ENCODE measurements around the gene TLCD1.
A peak's percentile ranks its signal among the peaks of the same experiment; 100 is the strongest.
"Not testable (repeated sequence)": the region's sequence is repeated elsewhere in the genome, so short reads cannot be mapped to it uniquely, and the experiment has no call there.

TLCD1 gene

GRCh38 chr17:28729950-28730330, 3.9 kb upstream of the TLCD1 start:
- no peak for DNase-seq (ENCODE audit: low read depth in 2 of 2)

GRCh38 chr17:28728364-28729200, 2.5 kb upstream of the TLCD1 start, which contains the start of gene NEK8:
Gene NEK8 (plus strand): TSS chr17:28728788. CDS start chr17:28728814, 26 bp downstream.
- DNase-seq (ENCODE audit: low read depth in 2 of 2) = peak; percentile 97

GRCh38 chr17:28726627-28727491, 826 bp upstream of the TLCD1 start:
- DNase-seq (ENCODE audit: low read depth in 2 of 2) = peak; percentile 90 to 92

GRCh38 chr17:28725660-28726225, 290 bp downstream of the TLCD1 start:
- DNase-seq (ENCODE audit: low read depth in 2 of 2) = peak; percentile 36 to 56

- DNase-seq (ENCODE audit: low read depth in 2 of 2) = no peak
Observed at GRCh38 chr17:28725166-28725659, 820 bp downstream of the TLCD1 start.

- peak in 1 of 2 donors; percentile 30 for DNase-seq (ENCODE audit: low read depth in 2 of 2)
Observed at GRCh38 chr17:28724500-28725165, 1.4 kb downstream of the TLCD1 start.

GRCh38 chr17:28723836-28724499, 2.1 kb downstream of the TLCD1 start:
- not testable (repeated sequence) for DNase-seq (ENCODE audit: low read depth in 2 of 2)

GRCh38 chr17:28723159-28723835, 2.7 kb downstream of the TLCD1 start:
- DNase-seq (ENCODE audit: low read depth in 2 of 2) = no peak

- no peak for DNase-seq (ENCODE audit: low read depth in 2 of 2)
Observed at GRCh38 chr17:28722417-28723158, 3.4 kb downstream of the TLCD1 start.

- not testable (repeated sequence) for DNase-seq (ENCODE audit: low read depth in 2 of 2)
Observed at GRCh38 chr17:28720997-28721329, 5.1 kb downstream of the TLCD1 start.

GRCh38 chr17:28720247-28720996, 5.6 kb downstream of the TLCD1 start:
- DNase-seq (ENCODE audit: low read depth in 2 of 2) = no peak

GRCh38 chr17:28719021-28719433, 7.0 kb downstream of the TLCD1 start:
- DNase-seq (ENCODE audit: low read depth in 2 of 2) = no peak

- DNase-seq (ENCODE audit: low read depth in 2 of 2) = no peak
Observed at GRCh38 chr17:28718333-28719020, 7.6 kb downstream of the TLCD1 start.

GRCh38 chr17:28717578-28718332, 8.3 kb downstream of the TLCD1 start, which contains the start of gene RAB34:
Gene RAB34 (minus strand): TSS chr17:28717868. CDS start chr17:28717266, 602 bp downstream.
- no peak for DNase-seq (ENCODE audit: low read depth in 2 of 2)

GRCh38 chr17:28716740-28717577, 9.1 kb downstream of the TLCD1 start:
- DNase-seq (ENCODE audit: low read depth in 2 of 2) = no peak

- no peak for DNase-seq (ENCODE audit: low read depth in 2 of 2)
Observed at GRCh38 chr17:28715217-28715616, 10.8 kb downstream of the TLCD1 start.

GRCh38 chr17:28714281-28714680, 11.8 kb downstream of the TLCD1 start:
- no peak for DNase-seq (ENCODE audit: low read depth in 2 of 2)

All from activated CD4-positive, alpha-beta T cell treated with anti-CD3 and anti-CD28 coated beads for 24 hours (primary cell).